Right ventricle myocardium inferior (tissue), 1 donor: ENCODE results near the gene SLC4A1. TPM values are rescaled to one million over a fixed set of nuclear protein-coding genes. Genes with fewer than 3 reads are reported as not detected.
"Not testable (repeated sequence)": the region's sequence is repeated elsewhere in the genome, so short reads cannot be mapped to it uniquely, and the experiment has no call there.

Experiments used
- ATAC-seq: fragments of 200-7000 bp; cut with Tn5 transposase; one replicate; pipeline ENCODE4 v1.9.1; 2020; ENCODE audit warnings: mild to moderate bottlenecking, moderate library complexity
- DNase-seq: peaks from one replicate; pipeline ENCODE4 v3.0.0; 2021; ENCODE audit errors: missing footprints
- intact Hi-C: fragments of 100-400 bp; cut with DNase I; formaldehyde crosslinking; loops from one replicate; pipeline ENCODE4 v1.11.0; 2022
- total RNA-seq: library from RNA; stranded (reverse); fragmentation: NEBNext Ultra II Directional; extraction: Animal tissue kit (Norgen Biotek cat#: 25700); gene quantifications from one replicate; pipeline ENCODE4 v1.2.1, GENCODE V29; 2021
- donor health status: DM: no; HTN: yes; CAD: no; lungs with severe emphysema.

The SLC4A1 gene
- total RNA-seq, 1 donor from 2014 or later = 0.08 TPM

GRCh38 chr17:44263345-44263902 lies 4.5 kb downstream of the SLC4A1 start:
- ATAC-seq (no peak), DNase-seq (peak; percentile 37)
- intact Hi-C loops = no loop called here

- intact Hi-C loops = no loop called here
- DNase-seq = peak; percentile 17
Observed at GRCh38 chr17:44262654-44263225, 5.2 kb downstream of the SLC4A1 start.

GRCh38 chr17:44260296-44260695 lies 7.6 kb downstream of the SLC4A1 start:
- peak; percentile 56 for DNase-seq
- no peak for ATAC-seq

More at GRCh38 chr17:44262654-44263225, 5.2 kb downstream of the SLC4A1 start:
- ATAC-seq = no peak

GRCh38 chr17:44258811-44259351 lies 9.1 kb downstream of the SLC4A1 start:
- DNase-seq (peak; percentile 7), ATAC-seq (no peak)
- intact Hi-C loops = no loop called here

More at GRCh38 chr17:44260296-44260695, 7.6 kb downstream of the SLC4A1 start:
- intact Hi-C loops = no loop called here

GRCh38 chr17:44257815-44258760 lies 9.8 kb downstream of the SLC4A1 start:
- intact Hi-C loops = no loop called here
- ATAC-seq = no peak
- peak; percentile 31 for DNase-seq

DNA sequence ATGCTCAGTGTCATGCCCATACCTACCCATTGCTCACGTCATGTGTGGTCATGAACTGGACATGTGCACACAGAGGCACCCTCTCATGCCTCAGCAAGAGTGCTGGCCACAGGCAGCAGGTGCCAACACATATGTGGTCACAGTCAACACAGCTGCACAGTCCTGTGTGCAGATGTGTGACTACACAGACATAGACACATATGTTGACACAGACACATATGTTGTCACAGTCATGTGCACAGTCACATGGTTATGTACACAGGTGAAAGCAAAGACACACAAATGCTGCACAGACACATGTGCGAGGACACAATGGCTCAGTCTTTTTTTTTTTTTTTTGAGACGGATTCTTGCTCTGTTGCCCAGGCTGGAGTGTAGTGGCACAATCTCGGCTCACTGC lies 11.3 kb downstream of the SLC4A1 start:
- intact Hi-C loops = no loop called here
- ATAC-seq (no peak), DNase-seq (no peak)

- DNase-seq = no peak
- no peak for ATAC-seq
- intact Hi-C loops = no loop called here
Observed at GRCh38 chr17:44255915-44256314, 12.0 kb downstream of the SLC4A1 start.

- DNase-seq = no peak
- no peak for ATAC-seq
- intact Hi-C loops = no loop called here
Observed at GRCh38 chr17:44254361-44255095, 13.4 kb downstream of the SLC4A1 start.

DNA sequence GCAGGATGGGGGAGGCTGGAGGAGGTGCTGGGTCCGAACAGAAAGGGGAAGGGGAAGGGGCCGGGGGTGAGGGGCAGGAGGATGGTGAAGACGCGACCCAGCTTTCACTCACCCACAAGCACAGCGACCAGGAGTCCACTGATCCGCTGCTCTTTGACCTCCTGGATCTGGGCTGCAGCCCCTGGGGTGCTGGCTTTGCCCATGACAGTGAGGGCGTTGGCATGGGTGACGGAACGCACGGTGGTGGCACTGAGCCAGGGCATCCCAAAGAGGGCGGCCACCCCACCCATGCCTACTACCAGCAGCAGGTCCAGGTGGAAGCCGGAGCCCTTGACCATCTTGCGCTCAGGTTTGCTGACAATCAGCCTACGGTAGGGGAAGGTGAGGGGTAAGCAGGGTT lies 14.9 kb downstream of the SLC4A1 start:
- intact Hi-C loops = no loop called here
- no peak for ATAC-seq
- DNase-seq = no peak

DNA sequence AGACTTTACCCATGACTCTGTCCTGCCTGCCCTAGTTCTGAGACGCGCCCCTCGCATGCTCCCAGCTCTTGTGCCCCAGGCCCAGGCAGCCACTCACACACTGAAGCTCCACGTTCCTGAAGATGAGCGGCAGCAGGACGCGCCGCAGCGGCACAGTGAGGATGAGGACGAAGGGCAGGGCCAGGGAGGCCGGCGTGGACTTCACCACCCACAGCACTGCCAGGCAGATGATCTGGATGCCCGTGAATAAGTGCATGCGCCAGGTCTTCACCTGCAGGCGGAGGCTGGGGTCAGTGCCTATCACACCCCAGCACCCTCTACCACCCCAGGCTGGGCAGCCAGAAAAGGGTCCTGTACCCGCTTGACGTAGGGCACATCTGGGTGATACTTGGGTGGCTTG lies 16.9 kb downstream of the SLC4A1 start:
- intact Hi-C loops = no loop called here
- ATAC-seq (no peak), DNase-seq (no peak)

DNA sequence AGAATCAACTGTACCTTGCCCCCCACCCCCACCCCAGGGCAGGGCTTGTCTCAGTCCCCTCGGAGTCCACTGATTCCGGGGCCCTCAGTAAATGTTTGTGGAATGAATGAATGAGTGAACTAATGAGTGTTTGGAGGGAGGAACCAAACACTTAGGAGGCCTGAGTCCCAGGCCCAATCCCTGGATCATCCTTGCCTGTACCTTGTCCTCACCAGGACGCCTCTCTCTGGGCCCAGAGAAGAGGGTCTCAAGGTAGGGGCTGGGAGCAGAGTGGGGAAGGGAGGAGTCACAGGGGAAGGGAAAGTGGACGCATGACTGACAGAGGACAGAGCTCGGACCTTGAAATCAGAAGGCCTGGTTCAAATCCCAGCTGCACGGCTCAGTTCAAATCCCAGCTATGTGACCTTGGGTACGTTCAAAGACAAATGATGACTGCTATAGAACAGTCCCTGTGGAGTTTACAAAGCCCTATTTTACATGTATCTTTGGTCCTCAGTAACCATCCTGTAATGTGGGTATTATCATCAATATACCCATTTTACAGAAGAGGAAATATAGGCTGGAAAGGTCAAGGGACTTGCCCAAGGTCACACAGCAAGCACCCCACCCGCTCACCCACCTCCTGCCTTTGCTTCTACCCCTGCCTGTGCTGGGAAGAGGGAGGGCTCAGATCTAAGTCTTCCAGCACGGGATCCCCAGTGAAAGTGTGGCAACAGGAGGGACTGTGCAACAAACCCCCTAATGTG lies 18.3 kb downstream of the SLC4A1 start:
- ATAC-seq (no peak), DNase-seq (no peak)
- intact Hi-C loops = no loop called here

GRCh38 chr17:44247876-44248736 lies 19.8 kb downstream of the SLC4A1 start:
- intact Hi-C loops = no loop called here
- no peak for DNase-seq
- peak; percentile 19 for ATAC-seq

GRCh38 chr17:44247440-44247841 lies 20.5 kb downstream of the SLC4A1 start:
- peak; percentile 89 for ATAC-seq
- intact Hi-C loops = no loop called here
- DNase-seq = no peak

GRCh38 chr17:44241106-44241624 lies 26.8 kb downstream of the SLC4A1 start:
- no peak for ATAC-seq
- DNase-seq = no peak
- intact Hi-C loops = no loop called here

DNA sequence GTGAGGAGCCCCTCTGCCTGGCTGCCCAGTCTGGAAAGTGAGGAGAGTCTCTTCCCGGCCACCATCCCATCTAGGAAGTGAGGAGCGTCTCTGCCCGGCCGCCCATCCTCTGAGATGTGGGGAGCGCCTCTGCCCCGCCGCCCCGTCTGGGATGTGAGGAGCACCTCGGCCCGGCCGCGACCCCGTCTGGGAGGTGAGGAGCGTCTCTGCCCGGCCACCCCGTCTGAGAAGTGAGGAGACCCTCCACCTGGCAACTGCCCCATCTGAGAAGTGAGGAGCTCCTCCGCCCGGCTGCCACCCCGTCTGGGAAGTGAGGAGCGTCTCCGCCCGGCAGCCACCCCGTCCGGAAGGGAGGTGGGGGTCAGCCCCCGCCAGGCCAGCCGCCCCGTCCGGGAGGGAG lies 30.0 kb downstream of the SLC4A1 start:
- ATAC-seq, DNase-seq, intact Hi-C loops: not testable (repeated sequence)

- intact Hi-C loops = no loop called here
- ATAC-seq = no peak
- no peak for DNase-seq
Observed at GRCh38 chr17:44236444-44236991, 31.4 kb downstream of the SLC4A1 start.

GRCh38 chr17:44235583-44235936 lies 32.4 kb downstream of the SLC4A1 start:
- intact Hi-C loops = no loop called here
- ATAC-seq (no peak), DNase-seq (no peak)
